HCT116 (cell line): ENCODE measurements around the gene PHF21B. TPM values are rescaled to one million over a fixed set of nuclear protein-coding genes. Genes with fewer than 3 reads are reported as not detected.

Experiments used
- ATAC-seq: fragments of 200-7000 bp; cut with Tn5 transposase; 2 replicates; pipeline ENCODE4 v1.9.1; 2020; ENCODE audit warnings: mild to moderate bottlenecking, moderate library complexity
- BruUV-seq: library from RNA; stranded (reverse); fragments of 400-500 nt; replicated peaks from 2 replicates; lab custom pipeline; 2021; lab: Mats Ljungman, UMichigan
- CTCF ChIA-PET: fragments of 300-600 bp; sonication (Branson Sonifier 250); formaldehyde crosslinking; loops from one replicate; lab custom pipeline; 2021; ENCODE audit warnings: antibody characterized with exemption; lab: Charles Lee
- POLR2A ChIA-PET: fragments of 300-600, 350-600 bp; sonication (Branson Sonifier 250); formaldehyde crosslinking; loops from one replicate; lab custom pipeline; 2021; ENCODE audit warnings: antibody characterized with exemption; lab: Charles Lee
- RAD21 ChIA-PET, 2 experiments: fragments of 300-600 bp; sonication (Branson Sonifier 250); formaldehyde crosslinking; loops; one replicate each; lab custom pipeline; 2023; ENCODE audit warnings: low total read pairs in 2 of 2; ENCODE audit not compliant: uncharacterized antibody in 2 of 2, unreplicated experiment in 2 of 2, low non-redundant PET in 1 of 2; lab: Charles Lee
- DNase-seq: peaks from one replicate; pipeline ENCODE4 v3.0.0-alpha.2; 2010; ENCODE audit warnings: low read depth, low spot score
- H2AFZ ChIP-seq: fragments of 200-600 bp; shearing (Covaris generic), sonication (generic); 2 replicates; pipeline ENCODE4 v1.6.1; 2017; ENCODE audit warnings: low read depth, mixed run types, mixed read lengths, antibody characterized with exemption, low read length; ENCODE audit not compliant: poor library complexity, severe bottlenecking
- H3K27ac ChIP-seq: 2 replicates; pipeline ENCODE4 v1.5.1; 2012; ENCODE audit warnings: low read depth, low read length
- H3K27me3 ChIP-seq: fragments of 200-600 bp; sonication (generic); 2 replicates; pipeline ENCODE4 v1.6.1; 2016; ENCODE audit warnings: mixed run types, low read length, mixed read lengths; ENCODE audit not compliant: insufficient read depth
- H3K36me3 ChIP-seq, 2 experiments: fragments of 200-500 bp in 1 of 2; fragments of 200-600 bp in 1 of 2; sonication (Bioruptor generic) in 1 of 2; sonication (generic) in 1 of 2; 2 replicates each; pipeline versions ENCODE4 v1.5.1 to v1.6.1; 2014 to 2016; ENCODE audit warnings: low read length in 2 of 2, inconsistent platforms in 1 of 2, mixed read lengths in 1 of 2, mixed run types in 1 of 2; ENCODE audit not compliant: insufficient read depth in 2 of 2, control insufficient read depth in 1 of 2
- H3K4me1 ChIP-seq, 2 experiments: fragments of 200-600 bp in 1 of 2; sonication (generic) in 1 of 2; 2 replicates each; pipeline versions ENCODE4 v1.5.1 to v1.6.1; 2012 to 2017; ENCODE audit warnings: low read length in 2 of 2, inconsistent platforms in 1 of 2, mild to moderate bottlenecking in 1 of 2, mixed read lengths in 1 of 2, mixed run types in 1 of 2, moderate library complexity in 1 of 2; ENCODE audit not compliant: insufficient read depth in 2 of 2, control insufficient read depth in 1 of 2
- H3K4me2 ChIP-seq: fragments of 200-600 bp; sonication (generic); 2 replicates; pipeline ENCODE4 v1.6.1; 2017; ENCODE audit warnings: mixed run types, low read length, mixed read lengths
- H3K4me3 ChIP-seq, 2 experiments: fragments of 200-600 bp in 1 of 2; sonication (generic) in 1 of 2; replicated peaks in 1 of 2; 2 replicates each; pipeline ENCODE4 v1.5.1; 2011 to 2016; ENCODE audit warnings: low read length in 2 of 2, control low read depth in 1 of 2, low read depth in 1 of 2, mild to moderate bottlenecking in 1 of 2, mixed read lengths in 1 of 2, mixed run types in 1 of 2
- H3K79me2 ChIP-seq: fragments of 200-600 bp; sonication (generic); 2 replicates; pipeline ENCODE4 v1.6.1; 2017; ENCODE audit warnings: mild to moderate bottlenecking, mixed run types, low read length, moderate library complexity, mixed read lengths; ENCODE audit not compliant: insufficient read depth
- H3K9ac ChIP-seq: fragments of 200-600 bp; sonication (generic); 2 replicates; pipeline ENCODE4 v1.6.1; 2016; ENCODE audit warnings: low read length, mixed read lengths
- H3K9me2 ChIP-seq: fragments of 200-600 bp; sonication (generic), shearing (Covaris generic); 2 replicates; pipeline ENCODE4 v1.6.1; 2017; ENCODE audit warnings: mixed run types, mild to moderate bottlenecking, moderate library complexity; ENCODE audit not compliant: insufficient read depth
- H3K9me3 ChIP-seq, 2 experiments: fragments of 200-500 bp in 1 of 2; fragments of 200-600 bp in 1 of 2; sonication (Bioruptor generic) in 1 of 2; sonication (generic) in 1 of 2; 2 replicates each; pipeline ENCODE4 v1.6.1; 2014 to 2017; ENCODE audit warnings: low read length in 2 of 2, mixed read lengths in 2 of 2, inconsistent platforms in 1 of 2, low read depth in 1 of 2, mild to moderate bottlenecking in 1 of 2, mixed run types in 1 of 2, moderate library complexity in 1 of 2; ENCODE audit not compliant: control insufficient read depth in 1 of 2, insufficient read depth in 1 of 2
- H4K20me1 ChIP-seq: fragments of 200-600 bp; sonication (generic), shearing (Covaris generic); 2 replicates; pipeline ENCODE4 v1.6.1; 2017; ENCODE audit warnings: mixed run types, mild to moderate bottlenecking, moderate library complexity; ENCODE audit not compliant: insufficient read depth
- ATF3 ChIP-seq: IDR thresholded peaks from 2 replicates; pipeline ENCODE4 v1.6.1; 2012
- CBX3 ChIP-seq: IDR thresholded peaks from 2 replicates; pipeline ENCODE4 v1.6.1; 2012; ENCODE audit warnings: low read depth
- CTCF ChIP-seq, 3 experiments: fragments of 200-600 bp in 1 of 3; sonication (generic) in 1 of 3; IDR thresholded peaks in 2 of 3; conservative IDR thresholded peaks in 1 of 3; 2 replicates each; pipeline ENCODE4 v1.5.1; 2012 to 2017; ENCODE audit warnings: low read depth in 2 of 3, low read length in 2 of 3, antibody characterized with exemption in 1 of 3, borderline replicate concordance in 1 of 3, control low read depth in 1 of 3, mild to moderate bottlenecking in 1 of 3, mixed read lengths in 1 of 3, mixed run types in 1 of 3, moderate library complexity in 1 of 3; ENCODE audit not compliant: insufficient read depth in 1 of 3
- EGR1 ChIP-seq: IDR thresholded peaks from 2 replicates; pipeline ENCODE4 v1.6.1; 2012; ENCODE audit warnings: low read depth
- EZH2 ChIP-seq: fragments of 200-600 bp; sonication (generic); IDR thresholded peaks from 2 replicates; pipeline ENCODE4 v1.6.1; 2017; ENCODE audit warnings: antibody characterized with exemption, mixed run types
- FOSL1 ChIP-seq: IDR thresholded peaks from 2 replicates; pipeline ENCODE4 v1.6.1; 2012; ENCODE audit warnings: low read depth
- JUND ChIP-seq: IDR thresholded peaks from 2 replicates; pipeline ENCODE4 v1.6.1; 2012
- MAX ChIP-seq: IDR thresholded peaks from 2 replicates; pipeline ENCODE4 v1.6.1; 2012
- POLR2AphosphoS5 ChIP-seq: IDR thresholded peaks from 2 replicates; pipeline ENCODE4 v1.6.1; 2011; ENCODE audit warnings: mild to moderate bottlenecking, low read depth, low read length, moderate library complexity
- RAD21 ChIP-seq: IDR thresholded peaks from 2 replicates; pipeline ENCODE4 v1.6.1; 2012; ENCODE audit warnings: low read depth, mild to moderate bottlenecking
- REST ChIP-seq: IDR thresholded peaks from 2 replicates; pipeline ENCODE4 v1.6.1; 2012; ENCODE audit warnings: low read depth
- SIN3A ChIP-seq: IDR thresholded peaks from 2 replicates; pipeline ENCODE4 v1.6.1; 2012; ENCODE audit warnings: low read depth
- SP1 ChIP-seq: IDR thresholded peaks from 2 replicates; pipeline ENCODE4 v1.6.1; 2012; ENCODE audit warnings: low read depth
- SRF ChIP-seq: IDR thresholded peaks from 2 replicates; pipeline ENCODE4 v1.6.1; 2012; ENCODE audit warnings: low read depth
- TCF7L2 ChIP-seq: IDR thresholded peaks from 2 replicates; pipeline ENCODE4 v1.7.0; 2011; ENCODE audit warnings: borderline replicate concordance, inconsistent platforms; ENCODE audit not compliant: insufficient read depth, insufficient read length; ENCODE audit errors: extremely low read depth
- ZFX ChIP-seq: fragments of 450-650 bp; IDR thresholded peaks from 2 replicates; pipeline ENCODE4 v1.6.1; 2017
- ZNF274 ChIP-seq: fragments of 200-500 bp; sonication (Bioruptor generic); IDR thresholded peaks from 2 replicates; pipeline ENCODE4 v1.6.1; 2014; ENCODE audit warnings: mild to moderate bottlenecking, low read depth, low read length, inconsistent platforms
- intact Hi-C: fragments of 100-400 bp; cut with micrococcal nuclease; formaldehyde crosslinking; loops from 2 replicates; pipeline ENCODE4 v1.10.0; 2022
- total RNA-seq: library from RNA; stranded (reverse); gene quantifications from one replicate; pipeline ENCODE4 v1.2.1, GENCODE V29; 2021; ENCODE audit not compliant: unreplicated experiment

The PHF21B gene
- total RNA-seq, 1 experiment from 2014 or later = not detected

- CTCF ChIA-PET = no interaction called here
- Histone ChIP-seq H3K27me3 (0 out of 2 replicates have a peak, but pooled peaks cover 4% of the 10 kb centered on the region), H3K9ac (no peak overlapping the region), H3K9me3 (no peaks in the 10 kb centered on the region), H3K9me2 (no peaks in the 10 kb centered on the region), H3K36me3 (no peaks in the 10 kb centered on the region), H3K4me1 (no peaks in the 10 kb centered on the region), H3K4me3 (no peak overlapping the region), H3K79me2 (no peaks in the 10 kb centered on the region), H2AFZ (no peak overlapping the region), H3K4me2 (no peak overlapping the region), H4K20me1 (no peaks in the 10 kb centered on the region), H3K27ac (no peak overlapping the region)
- TF ChIP-seq POLR2AphosphoS5 = no peak
- no peak for TF ChIP-seq ZFX
- TF ChIP-seq SRF = no peak
- TF ChIP-seq TCF7L2 = no peak
- no peak for TF ChIP-seq EZH2
- no peak for TF ChIP-seq RAD21
- no peak for TF ChIP-seq SIN3A
- TF ChIP-seq MAX = no peak
- no peak for TF ChIP-seq REST
- no peak for TF ChIP-seq FOSL1
- TF ChIP-seq SP1 = no peak
- TF ChIP-seq ZNF274 = no peak
- TF ChIP-seq CTCF (IDR thresholded peaks at IDR 0.05 in 2 of 3, conservative IDR thresholded peaks at IDR 0.05 in 1 of 3; ENCODE audit: borderline replicate concordance in 1 of 3, insufficient read depth in 1 of 3, low read depth in 2 of 3, low read length in 2 of 3) = no peak
- no peak for TF ChIP-seq EGR1
- no peak for TF ChIP-seq ATF3
- no peak for TF ChIP-seq CBX3
- no peak for TF ChIP-seq JUND
- intact Hi-C loops = no loop called here
- DNase-seq = no peak
- POLR2A ChIA-PET = no interaction called here
- no TSS peak for BruUV-seq
- ATAC-seq = no peak
- RAD21 ChIA-PET = no interaction called here
These were observed 827 bp downstream of the PHF21B start for GRCh38 chr22:45008751-45009605.
